Measurements from ENCODE around the gene FAHD1.

Gene FAHD1

GRCh38 chr16:1826691-1827573, at the start of gene FAHD1, which contains the start of gene HAGH:
FAHD1 (plus strand) TSS chr16:1827206; CDS start chr16:1827239, 33 bp downstream.
HAGH (minus strand) TSS chr16:1826825; CDS start chr16:1826787, 38 bp downstream.
- peak; percentile 91 for DNase-seq

GRCh38 chr16:1777375-1778199, 49.4 kb upstream of the FAHD1 start:
- no peak for DNase-seq

DNA sequence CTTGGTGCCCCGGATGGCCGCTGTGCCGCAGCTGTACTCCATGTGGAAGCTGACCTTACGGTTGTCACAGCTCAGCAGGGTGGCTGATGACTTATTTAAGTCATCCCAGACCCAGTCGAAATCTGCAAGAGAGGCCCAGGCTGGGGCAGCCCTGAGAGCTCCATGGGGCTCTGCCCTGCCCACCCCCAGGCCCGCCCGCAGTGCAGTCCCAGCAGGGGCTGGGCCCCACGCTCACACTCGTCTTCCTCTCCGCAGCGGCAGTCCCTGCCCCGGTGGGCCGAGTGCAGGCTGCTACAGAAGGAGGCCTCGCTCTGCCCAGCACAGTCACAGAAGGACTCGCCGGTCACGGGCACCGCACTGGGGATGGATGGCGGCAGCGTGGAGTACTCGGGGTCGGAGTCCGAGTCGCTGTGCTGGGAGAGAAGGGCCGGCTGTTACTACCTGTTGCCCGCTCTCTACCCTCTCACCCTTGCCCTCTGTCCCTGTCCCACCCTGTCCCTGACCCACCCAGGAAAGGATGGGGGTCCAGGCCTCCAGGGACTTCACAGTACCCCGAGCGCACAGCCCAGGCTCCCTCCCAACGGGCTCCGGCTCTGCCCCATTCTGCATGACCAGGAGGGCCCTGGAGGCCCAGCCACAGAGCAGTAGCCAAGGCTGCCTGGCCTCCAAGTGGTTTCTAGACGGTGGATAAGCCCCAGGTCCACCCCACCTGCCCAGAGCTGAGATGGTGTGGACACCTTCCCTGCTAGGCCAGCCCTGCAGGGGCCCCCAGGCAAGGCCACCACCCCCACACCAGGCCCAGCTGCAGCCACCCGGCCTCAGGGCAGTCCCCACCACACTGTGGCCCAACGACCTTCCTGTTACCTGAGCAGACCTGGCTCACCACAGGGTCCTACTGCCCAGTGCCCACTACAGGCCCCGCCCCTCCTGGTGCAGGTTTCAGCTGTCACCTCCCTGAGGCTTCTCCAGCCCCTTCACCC, 48.5 kb upstream of the FAHD1 start:
- no peak for DNase-seq

DNA sequence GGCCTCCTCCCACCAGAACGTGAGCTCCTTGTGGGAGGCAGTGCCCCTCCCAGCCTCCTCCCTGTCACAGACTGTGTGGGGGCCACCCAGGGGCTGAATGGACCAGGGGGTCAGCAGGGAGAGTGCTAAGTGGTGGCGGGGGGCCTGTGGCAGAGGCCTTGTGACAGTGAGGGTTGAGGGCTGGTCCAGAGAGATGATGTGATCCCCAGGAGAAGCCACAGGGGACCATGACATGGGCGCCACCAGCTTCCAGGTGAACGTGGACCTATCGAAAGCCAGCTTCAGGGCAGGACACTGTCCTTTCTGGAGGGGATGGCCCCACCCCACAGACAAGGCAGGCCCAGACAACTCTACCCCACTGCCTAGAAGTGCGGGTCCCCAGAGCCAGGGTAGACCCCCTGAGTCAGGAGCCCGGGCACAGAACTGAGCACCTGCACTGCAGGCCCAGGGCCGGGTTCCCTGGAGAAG, 47.7 kb upstream of the FAHD1 start:
- no peak for DNase-seq

- DNase-seq: no peak
Measured at GRCh38 chr16:1779741-1780676, 47.0 kb upstream of the FAHD1 start.

DNA sequence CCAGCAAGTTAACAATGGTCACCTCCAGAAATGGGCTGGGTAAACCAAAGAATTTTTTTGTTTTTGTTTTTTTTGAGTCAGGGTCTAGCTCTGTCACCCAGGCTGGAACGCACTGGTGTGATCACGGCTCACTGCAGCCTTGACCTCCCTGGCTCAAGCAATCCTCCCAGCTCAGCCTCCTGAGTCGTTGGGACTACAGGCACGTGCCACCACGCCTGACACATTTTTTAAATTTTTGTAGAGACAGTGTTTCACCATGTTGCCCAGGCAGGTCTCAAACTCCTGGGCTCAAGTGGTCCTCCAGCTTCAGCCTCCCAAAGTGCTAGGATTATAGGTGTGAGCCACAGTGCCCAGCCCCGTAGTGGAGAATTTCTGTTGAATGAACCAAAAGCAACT, 46.3 kb upstream of the FAHD1 start:
- DNase-seq: no peak

DNA sequence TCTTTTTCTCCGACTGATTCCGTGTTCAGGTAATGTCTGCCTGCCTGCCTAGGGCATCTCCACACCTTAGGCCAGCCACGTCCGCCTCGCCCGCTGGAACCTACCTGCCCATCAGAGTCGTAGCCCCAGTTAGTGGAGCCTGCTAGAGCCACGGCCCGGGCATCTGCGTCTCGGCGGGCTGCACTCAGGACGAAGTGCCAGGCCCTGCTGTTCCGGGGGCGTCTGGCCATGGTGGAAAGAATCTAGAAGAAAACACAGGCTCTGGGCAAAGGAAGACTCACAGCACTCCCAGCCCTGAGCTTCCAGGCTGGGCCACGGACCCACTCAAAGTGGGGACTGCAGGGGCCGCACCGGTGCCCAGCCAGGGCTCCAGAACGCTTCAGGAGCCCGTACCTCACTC, 45.8 kb upstream of the FAHD1 start:
- no peak for DNase-seq

DNA sequence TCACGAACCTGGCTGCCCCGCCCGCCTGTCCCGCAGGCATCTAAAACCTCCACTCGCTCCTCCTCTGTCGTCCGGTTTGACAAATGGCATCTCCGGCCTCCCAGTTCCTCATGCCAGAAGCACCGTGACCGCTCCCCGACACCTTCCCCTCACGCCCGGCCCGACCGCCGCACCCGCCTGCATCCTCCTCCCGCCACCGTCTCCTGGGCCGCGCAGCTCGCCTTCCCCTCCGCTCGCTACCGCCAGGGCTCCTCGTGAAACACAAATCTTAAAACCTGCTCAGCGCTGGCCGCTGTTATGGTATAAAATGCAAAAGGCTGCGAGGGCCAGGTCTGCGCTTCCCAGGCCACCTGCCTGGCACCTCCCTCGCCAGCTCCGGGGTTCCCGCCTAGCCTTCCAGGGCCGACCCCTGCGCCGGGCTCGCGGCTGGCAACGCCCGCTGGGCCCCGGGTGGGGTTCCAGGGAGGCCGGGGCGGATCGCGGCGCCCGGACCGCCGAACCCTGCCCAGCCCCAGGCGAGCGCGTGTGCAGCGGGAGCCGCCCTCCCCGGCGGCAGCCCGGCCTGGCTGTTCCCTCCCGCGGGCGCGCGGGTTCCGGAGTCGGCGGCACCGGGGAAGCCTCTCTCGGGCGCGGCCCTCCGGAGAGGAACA, 45.1 kb upstream of the FAHD1 start:
- no peak for DNase-seq

DNA sequence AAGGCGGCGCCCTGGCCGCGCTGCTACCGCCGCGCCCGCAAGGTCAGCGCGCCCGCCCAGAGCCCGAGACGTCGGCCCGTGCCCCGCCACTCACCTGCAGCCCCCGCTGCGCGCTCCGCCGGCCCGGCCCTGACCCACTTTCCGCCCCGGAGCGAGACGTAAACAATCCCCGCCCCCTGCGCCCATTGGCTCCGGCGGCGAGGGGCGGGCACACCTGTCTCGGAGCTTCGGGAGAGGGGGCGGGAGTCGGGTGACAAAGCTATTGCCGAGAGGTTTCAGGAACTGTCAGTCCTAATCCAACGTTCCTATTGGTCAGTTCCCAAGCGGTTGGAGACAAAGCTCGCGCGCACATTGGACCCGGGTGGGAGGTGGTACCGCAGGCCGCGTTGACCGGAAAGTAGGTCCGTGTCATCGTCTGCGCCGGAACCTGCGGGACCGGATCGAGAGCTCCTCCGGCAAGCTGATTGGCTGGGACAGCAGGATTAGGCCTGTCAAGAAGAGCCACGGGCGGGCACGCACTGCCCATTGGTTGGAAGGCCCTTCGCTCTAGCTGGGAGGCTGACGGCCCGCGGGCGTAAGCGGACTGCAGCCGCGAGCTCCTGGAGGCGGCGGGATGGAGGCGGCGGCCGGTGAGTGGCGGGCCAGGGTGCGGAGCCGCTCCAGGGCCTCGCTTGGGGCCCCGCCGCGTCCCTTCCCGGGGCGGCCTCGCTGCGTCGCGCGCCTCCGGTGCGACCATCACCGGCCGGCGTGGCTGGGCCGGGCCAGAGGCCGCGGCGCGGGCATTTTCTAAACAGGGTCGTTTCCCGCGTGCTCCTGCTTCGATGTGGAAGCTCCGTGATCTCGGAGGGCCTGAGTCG, 44.4 kb upstream of the FAHD1 start, which contains the start of the genes NUBP2 and SPSB3:
TSS of gene NUBP2 (plus strand) at position 553 of the 857 bp plus-strand sequence. CDS start at position 614, 61 bp downstream.
TSS of gene SPSB3 (minus strand) at position 164 of the 857 bp plus-strand sequence. CDS start 1,088 bp downstream, outside the sequence.
- peak; percentile 100 for DNase-seq

DNA sequence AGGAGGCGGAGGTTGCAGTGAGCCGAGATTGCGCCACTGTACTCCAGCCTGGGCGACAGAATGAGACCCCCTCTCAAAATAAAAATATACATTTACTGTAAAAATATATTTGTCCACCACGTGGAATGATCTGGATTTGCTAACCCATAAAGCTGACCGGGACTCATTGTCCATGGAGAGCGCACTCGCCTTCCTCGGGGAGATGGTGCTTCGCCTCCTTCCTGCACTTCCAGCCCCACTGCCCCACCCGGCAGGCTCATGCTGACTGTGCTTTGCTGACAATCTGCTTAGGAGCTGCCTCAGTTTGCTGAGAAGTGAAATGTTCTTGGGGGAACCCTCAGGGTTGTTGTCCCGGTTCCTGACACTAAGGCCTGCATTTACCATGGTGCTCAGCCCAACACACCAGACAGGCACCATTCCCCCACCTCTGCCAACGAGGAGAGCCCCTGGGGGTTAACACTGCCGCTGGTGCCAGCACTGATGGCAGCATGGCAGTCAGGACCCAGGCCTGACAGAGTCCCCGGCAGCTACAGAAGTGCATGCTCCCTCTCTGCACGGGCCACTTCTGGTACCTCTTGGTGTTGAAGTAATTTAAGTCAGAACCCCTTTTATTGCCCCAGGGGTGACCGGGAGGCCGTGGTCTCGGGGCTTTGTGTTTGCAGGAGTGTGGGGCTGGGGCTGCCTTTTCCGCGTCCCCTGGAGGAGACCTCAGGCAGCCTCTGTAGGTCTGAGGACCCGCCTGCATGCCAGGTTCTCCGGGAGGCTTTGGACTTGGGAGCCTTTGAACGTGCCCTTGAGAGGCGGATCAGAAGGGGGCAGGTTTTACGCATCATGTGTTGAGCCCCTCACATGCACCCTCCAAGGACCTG, 41.8 kb upstream of the FAHD1 start:
- DNase-seq: no peak

DNA sequence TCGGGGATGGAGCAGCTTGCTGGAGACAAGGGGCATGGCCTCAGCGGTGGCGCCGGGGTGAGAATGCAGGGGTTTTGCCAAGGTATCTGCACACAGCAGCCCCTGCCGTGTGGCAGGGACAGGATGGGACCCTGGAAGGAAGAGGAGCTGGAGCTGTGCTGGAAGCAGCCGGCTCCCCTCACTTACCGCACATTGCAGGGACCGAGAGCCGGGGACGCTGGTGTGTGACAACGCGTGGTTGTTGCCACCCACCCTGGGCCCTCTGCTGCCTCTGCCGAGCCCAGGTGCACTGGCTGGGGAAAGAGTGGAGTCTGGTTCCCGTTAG, 41.2 kb upstream of the FAHD1 start:
- DNase-seq: no peak

DNA sequence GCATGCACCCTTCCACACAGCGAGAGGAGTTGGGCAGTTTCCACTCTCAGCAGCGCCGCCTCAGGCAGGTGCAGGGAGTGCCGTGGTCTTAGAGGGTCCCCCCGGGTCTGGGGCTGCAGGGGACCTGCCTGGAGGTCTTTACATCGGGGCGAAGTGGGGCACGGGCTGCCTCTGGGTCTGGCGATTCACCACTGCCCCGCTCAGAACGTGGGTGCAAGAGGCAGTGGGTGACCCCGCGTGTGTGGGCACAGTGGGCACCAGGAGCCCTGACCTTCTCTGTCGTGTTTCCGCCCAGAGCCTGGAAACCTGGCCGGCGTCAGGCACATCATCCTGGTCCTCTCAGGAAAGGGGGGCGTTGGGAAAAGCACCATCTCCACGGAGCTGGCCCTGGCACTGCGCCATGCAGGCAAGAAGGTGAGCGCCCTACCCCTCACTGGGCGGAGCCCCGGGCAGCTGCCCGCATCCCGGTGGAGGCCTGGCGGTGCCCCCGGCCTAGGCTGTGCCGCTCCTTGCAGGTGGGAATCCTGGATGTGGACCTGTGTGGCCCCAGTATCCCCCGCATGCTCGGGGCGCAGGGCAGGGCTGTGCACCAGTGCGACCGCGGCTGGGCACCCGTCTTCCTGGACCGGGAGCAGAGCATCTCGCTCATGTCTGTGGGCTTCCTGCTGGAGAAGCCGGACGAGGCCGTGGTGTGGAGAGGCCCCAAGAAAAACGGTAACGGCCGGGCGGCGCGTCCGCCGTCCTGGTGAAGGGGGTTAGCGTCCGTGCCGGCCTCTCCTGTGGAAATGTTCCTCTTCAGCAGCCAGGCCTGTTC, 40.6 kb upstream of the FAHD1 start:
- no peak for DNase-seq

- no peak for DNase-seq
Measured at GRCh38 chr16:1787056-1787321, 40.0 kb upstream of the FAHD1 start.

GRCh38 chr16:1787322-1788094, 39.5 kb upstream of the FAHD1 start:
- no peak for DNase-seq

- DNase-seq: no peak
Measured at GRCh38 chr16:1788095-1788707, 38.8 kb upstream of the FAHD1 start.

- DNase-seq: no peak
Measured at GRCh38 chr16:1788708-1789100, 38.3 kb upstream of the FAHD1 start.

GRCh38 chr16:1789643-1790045, 37.4 kb upstream of the FAHD1 start:
- no peak for DNase-seq

Data from fibroblast of upper back skin (primary cell).